IPS-NIHi7 (cell line): ENCODE data around the gene CACNA2D1.
"Not testable (repeated sequence)": the region's sequence is repeated elsewhere in the genome, so short reads cannot be mapped to it uniquely, and the experiment has no call there.

Experiments used
- DNase-seq: peaks from one replicate; pipeline ENCODE4 v3.0.0; 2012; ENCODE audit warnings: mixed read lengths; ENCODE audit errors: extremely low spot score

The CACNA2D1 gene

GRCh38 chr7:82434275-82435022 is 9.1 kb downstream of the CACNA2D1 start:
- no peak for DNase-seq

GRCh38 chr7:82433507-82433906 is 10.1 kb downstream of the CACNA2D1 start:
- DNase-seq = no peak

GRCh38 chr7:82432743-82433142 is 10.8 kb downstream of the CACNA2D1 start:
- DNase-seq = not testable (repeated sequence)

GRCh38 chr7:82430500-82431465 is 12.8 kb downstream of the CACNA2D1 start:
- DNase-seq = no peak

- DNase-seq = no peak
These were observed 14.2 kb downstream of the CACNA2D1 start for GRCh38 chr7:82429408-82429807.

GRCh38 chr7:82428186-82428961 is 15.2 kb downstream of the CACNA2D1 start:
- no peak for DNase-seq

GRCh38 chr7:82423446-82423845 is 20.1 kb downstream of the CACNA2D1 start:
- no peak for DNase-seq

- DNase-seq = no peak
These were observed 24.4 kb downstream of the CACNA2D1 start for GRCh38 chr7:82419200-82419599.

GRCh38 chr7:82417898-82418297 is 25.7 kb downstream of the CACNA2D1 start:
- DNase-seq = no peak

GRCh38 chr7:82416402-82416801 is 27.2 kb downstream of the CACNA2D1 start:
- DNase-seq = no peak

GRCh38 chr7:82414389-82414788 is 29.2 kb downstream of the CACNA2D1 start:
- DNase-seq = no peak

GRCh38 chr7:82413237-82413636 is 30.3 kb downstream of the CACNA2D1 start:
- peak; percentile 19 for DNase-seq

- DNase-seq = no peak
These were observed 31.8 kb downstream of the CACNA2D1 start for GRCh38 chr7:82411732-82412131.

GRCh38 chr7:82410461-82410860 is 33.1 kb downstream of the CACNA2D1 start:
- no peak for DNase-seq

GRCh38 chr7:82406937-82407336 is 36.6 kb downstream of the CACNA2D1 start:
- DNase-seq = no peak

- DNase-seq = no peak
These were observed 38.3 kb downstream of the CACNA2D1 start for GRCh38 chr7:82405301-82405700.

GRCh38 chr7:82404652-82405051 is 38.9 kb downstream of the CACNA2D1 start:
- no peak for DNase-seq

- DNase-seq = no peak
These were observed 39.5 kb downstream of the CACNA2D1 start for GRCh38 chr7:82404094-82404493.

- no peak for DNase-seq
These were observed 45.6 kb downstream of the CACNA2D1 start for GRCh38 chr7:82397879-82398524.

GRCh38 chr7:82396343-82396742 is 47.2 kb downstream of the CACNA2D1 start:
- DNase-seq = no peak

- no peak for DNase-seq
These were observed 48.4 kb downstream of the CACNA2D1 start for GRCh38 chr7:82395147-82395546.
